ENCODE results near the gene SMCO1.
"Not testable (repeated sequence)": the region's sequence is repeated elsewhere in the genome, so short reads cannot be mapped to it uniquely, and the experiment has no call there.

Gene SMCO1

DNA sequence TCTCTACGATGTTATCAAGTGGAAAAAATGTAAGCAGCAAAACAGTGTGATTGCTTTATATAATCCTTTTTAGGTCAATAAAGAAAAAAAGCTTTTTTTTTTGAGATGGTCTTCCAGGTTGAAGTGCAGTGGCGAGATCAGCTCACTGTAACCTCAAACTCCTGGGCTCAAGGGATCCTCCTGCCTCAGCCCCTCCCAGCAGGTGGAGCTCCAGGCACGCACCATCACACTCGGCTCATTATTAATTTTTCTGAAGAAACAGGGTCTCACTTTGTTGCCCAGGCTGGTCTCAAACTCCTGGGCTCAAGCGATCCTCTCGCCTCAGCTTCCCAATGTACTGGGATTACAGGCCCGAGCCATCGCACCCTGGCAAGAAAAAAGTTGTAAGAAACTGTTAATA lies 28.9 kb downstream of the SMCO1 start:
- DNase-seq, result peak; percentile 24

GRCh38 chr3:196477678-196478077 lies 37.5 kb downstream of the SMCO1 start:
- no peak for DNase-seq

DNA sequence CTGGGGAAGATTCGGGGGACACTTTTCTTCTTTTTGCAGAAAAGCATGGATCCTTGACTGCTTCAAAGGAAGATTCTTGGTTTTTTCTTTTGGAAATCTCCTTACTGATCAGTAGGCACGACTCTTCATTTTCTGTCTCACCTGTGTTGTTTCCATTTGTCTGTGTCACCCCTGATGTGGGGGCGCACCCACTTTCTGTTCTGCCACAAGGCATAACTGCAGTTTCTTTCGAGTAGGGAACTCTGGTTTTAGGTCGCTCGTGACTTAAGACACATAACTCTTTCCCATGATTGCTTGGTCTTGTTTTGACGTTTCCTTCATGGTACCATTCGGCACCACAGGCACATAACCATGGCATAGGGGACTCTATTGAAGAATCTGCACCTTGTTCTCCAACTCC lies 42.9 kb downstream of the SMCO1 start:
- no peak for DNase-seq

DNA sequence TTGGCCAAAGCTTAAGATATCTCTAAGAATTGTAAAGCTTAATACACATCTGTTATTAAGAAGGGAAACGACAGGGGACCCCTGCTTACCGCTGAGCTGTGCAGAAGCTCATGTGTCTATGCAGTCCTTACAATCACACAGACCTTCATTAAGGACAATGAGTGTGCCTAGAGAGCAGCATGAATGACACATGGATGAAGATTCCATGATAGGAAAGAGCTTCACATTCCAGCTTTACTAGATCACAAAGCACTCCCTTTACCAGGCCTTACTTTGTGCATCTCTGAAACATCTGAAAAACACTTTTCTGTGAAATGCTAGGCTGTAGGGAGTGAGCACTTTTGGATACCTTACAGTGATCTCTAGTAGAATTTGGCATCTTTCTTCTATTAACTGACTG lies 43.6 kb downstream of the SMCO1 start:
- DNase-seq, result no peak

DNA sequence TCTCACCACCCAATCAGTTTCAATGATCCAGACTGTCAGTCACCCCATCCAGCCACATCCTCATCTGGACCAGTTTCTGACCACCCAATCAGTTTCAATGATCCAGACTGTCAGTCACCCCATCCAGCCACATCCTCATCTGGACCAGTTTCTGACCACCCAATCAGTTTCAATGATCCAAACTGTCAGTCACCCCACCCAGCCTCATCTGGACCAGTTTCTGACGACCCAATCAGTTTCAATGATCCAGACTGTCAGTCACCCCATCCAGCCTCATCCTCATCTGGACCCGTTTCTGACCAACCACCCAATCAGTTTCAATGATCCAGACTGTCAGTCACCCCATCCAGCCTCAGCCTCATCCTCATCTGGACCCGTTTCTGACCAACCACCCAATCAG lies 45.0 kb downstream of the SMCO1 start:
- DNase-seq, result not testable (repeated sequence)

- DNase-seq, result no peak
Measured at GRCh38 chr3:196463804-196464203, 51.3 kb downstream of the SMCO1 start.

GRCh38 chr3:196463478-196463756 lies 51.7 kb downstream of the SMCO1 start:
- no peak for DNase-seq

- not testable (repeated sequence) for DNase-seq
Measured at GRCh38 chr3:196462680-196463477, 52.3 kb downstream of the SMCO1 start.

GRCh38 chr3:196458063-196458462 lies 57.1 kb downstream of the SMCO1 start:
- DNase-seq, result no peak

DNA sequence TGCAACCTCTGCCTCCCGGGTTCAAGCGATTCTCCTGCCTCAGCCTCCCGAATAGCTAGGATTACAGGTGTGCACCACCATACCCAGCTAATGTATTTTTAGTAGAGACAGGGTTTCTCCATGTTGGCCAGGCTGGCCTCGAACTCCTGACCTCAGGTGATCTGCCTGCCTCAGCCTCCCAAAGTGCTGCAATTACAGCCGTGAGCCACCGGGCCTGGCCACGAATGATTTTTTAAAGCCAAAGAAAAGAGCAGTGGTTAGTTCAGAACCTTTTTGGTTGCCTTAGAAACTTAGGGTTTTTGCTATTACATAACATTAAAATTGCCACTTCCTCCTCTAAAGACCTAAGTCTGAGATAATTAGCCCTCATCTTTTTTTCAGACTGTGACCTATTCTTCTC lies 57.7 kb downstream of the SMCO1 start:
- peak; percentile 24 for DNase-seq
